DOHH2 (cell line): ENCODE measurements around the gene CR2.

Source experiments
- H3F3A ChIP-seq: fragments of 200-600 bp; sonication (generic), shearing (Covaris generic); 2 replicates; pipeline ENCODE4 v1.6.0; 2016; ENCODE audit warnings: antibody characterized with exemption, mild to moderate bottlenecking; ENCODE audit not compliant: control insufficient read depth, insufficient read depth
- H3K27ac ChIP-seq: fragments of 200-600 bp; sonication (generic); 2 replicates; pipeline ENCODE4 v1.5.1; 2014; ENCODE audit warnings: low read depth, mild to moderate bottlenecking, low read length, moderate library complexity
- H3K27me3 ChIP-seq: fragments of 200-600 bp; sonication (generic); 2 replicates; pipeline ENCODE4 v1.6.1; 2014; ENCODE audit warnings: mild to moderate bottlenecking, low read length, mixed read lengths; ENCODE audit not compliant: control insufficient read depth
- H3K36me3 ChIP-seq: fragments of 200-600 bp; sonication (generic); 2 replicates; pipeline ENCODE4 v1.6.1; 2014; ENCODE audit warnings: mild to moderate bottlenecking, low read length, moderate library complexity, mixed read lengths; ENCODE audit not compliant: control insufficient read depth
- H3K4me1 ChIP-seq: fragments of 200-600 bp; sonication (generic); 2 replicates; pipeline ENCODE4 v1.6.1; 2014; ENCODE audit warnings: mild to moderate bottlenecking, low read length, mixed read lengths; ENCODE audit not compliant: control insufficient read depth
- H3K4me2 ChIP-seq: fragments of 200-600 bp; sonication (generic); 2 replicates; pipeline ENCODE4 v1.6.0; 2014; ENCODE audit warnings: mild to moderate bottlenecking, low read length, moderate library complexity
- H3K4me3 ChIP-seq: fragments of 200-600 bp; sonication (generic); 2 replicates; pipeline ENCODE4 v1.5.1; 2014; ENCODE audit warnings: mild to moderate bottlenecking, low read length, mixed read lengths
- H3K79me2 ChIP-seq: fragments of 200-600 bp; sonication (generic); 2 replicates; pipeline ENCODE4 v1.6.1; 2014; ENCODE audit warnings: mild to moderate bottlenecking, low read length, mixed read lengths; ENCODE audit not compliant: control insufficient read depth
- H3K9me2 ChIP-seq: fragments of 200-600 bp; sonication (generic); replicated peaks from 2 replicates; pipeline ENCODE4 v1.6.1; 2014; ENCODE audit warnings: mild to moderate bottlenecking, low read length, mixed read lengths; ENCODE audit not compliant: control insufficient read depth
- H3K9me3 ChIP-seq: fragments of 200-600 bp; sonication (generic); 2 replicates; pipeline ENCODE4 v1.6.1; 2014; ENCODE audit warnings: antibody characterized with exemption, low read length, mixed read lengths; ENCODE audit not compliant: control insufficient read depth, insufficient read depth
- H4K20me1 ChIP-seq: fragments of 200-600 bp; sonication (generic); 2 replicates; pipeline ENCODE4 v1.6.0; 2014; ENCODE audit warnings: low read depth, mild to moderate bottlenecking, antibody characterized with exemption, low read length, moderate library complexity; ENCODE audit not compliant: control insufficient read depth, insufficient read depth
- CTCF ChIP-seq: fragments of 200-600 bp; sonication (generic); IDR thresholded peaks from one replicate; pipeline ENCODE4 v1.5.1; 2014; ENCODE audit warnings: antibody characterized with exemption, mild to moderate bottlenecking, low read depth, low read length; ENCODE audit not compliant: poor library complexity, severe bottlenecking
- EZH2phosphoT487 ChIP-seq: fragments of 200-600 bp; sonication (generic); IDR thresholded peaks from 2 replicates; pipeline ENCODE4 v1.6.1; 2017; ENCODE audit warnings: borderline replicate concordance, mild to moderate bottlenecking, antibody characterized with exemption, low read length, moderate library complexity, mixed read lengths

The CR2 gene

GRCh38 chr1:207453710-207454045, 450 bp upstream of the CR2 start:
- no peak for TF ChIP-seq EZH2phosphoT487
- TF ChIP-seq CTCF: no peak
- Histone ChIP-seq H3F3A (no peaks in the 10 kb centered on the region), H4K20me1 (no peaks in the 10 kb centered on the region), H3K27me3 (peaks cover 57% of the 10 kb centered on the region), H3K27ac (no peak overlapping the region), H3K79me2 (no peaks in the 10 kb centered on the region), H3K4me1 (peaks cover 15% of the 10 kb centered on the region), H3K4me3 (peak overlapping the region; percentile 64), H3K36me3 (no peaks in the 10 kb centered on the region), H3K9me2 (no peaks in the 10 kb centered on the region), H3K4me2 (peak overlapping the region; percentile 75), H3K9me3 (no peaks in the 10 kb centered on the region)

- H3K4me3 ChIP-seq: peak overlapping the region; percentile 64
Measured at GRCh38 chr1:207455183-207455754, 1.1 kb downstream of the CR2 start.

GRCh38 chr1:207458414-207458813, 4.3 kb downstream of the CR2 start:
- no peaks in the 10 kb centered on the region for H3K9me3 ChIP-seq
- H3K27me3 ChIP-seq: peaks cover 38% of the 10 kb centered on the region

More at GRCh38 chr1:207455183-207455754, 1.1 kb downstream of the CR2 start:
- H3K4me1 ChIP-seq: peaks cover 15% of the 10 kb centered on the region
- peaks cover 51% of the 10 kb centered on the region for H3K27me3 ChIP-seq
- H3K9me3 ChIP-seq: no peaks in the 10 kb centered on the region
- no peaks in the 10 kb centered on the region for H4K20me1 ChIP-seq
- no peak for TF ChIP-seq CTCF
- no peak for TF ChIP-seq EZH2phosphoT487
- H3K27ac ChIP-seq: no peak overlapping the region
- no peaks in the 10 kb centered on the region for H3K9me2 ChIP-seq
- H3K79me2 ChIP-seq: no peaks in the 10 kb centered on the region
- no peaks in the 10 kb centered on the region for H3K36me3 ChIP-seq
- H3K4me2 ChIP-seq: peak overlapping the region; percentile 75
- H3F3A ChIP-seq: no peaks in the 10 kb centered on the region

More at GRCh38 chr1:207458414-207458813, 4.3 kb downstream of the CR2 start:
- Histone ChIP-seq H3K4me3 (no peak overlapping the region), H3K9me2 (no peaks in the 10 kb centered on the region), H3K36me3 (no peaks in the 10 kb centered on the region), H3K27ac (no peak overlapping the region), H3K79me2 (no peaks in the 10 kb centered on the region), H3F3A (no peaks in the 10 kb centered on the region), H3K4me2 (no peak overlapping the region), H4K20me1 (no peaks in the 10 kb centered on the region), H3K4me1 (peaks cover 15% of the 10 kb centered on the region)
- TF ChIP-seq CTCF (no peak), EZH2phosphoT487 (no peak)
